HEK293 (cell line): Measurements from ENCODE around the gene IGFLR1.

Experiments
- GLI4 ChIP-seq: fragments of 450-650 bp; formaldehyde crosslinking; IDR thresholded peaks from 2 replicates; pipeline ENCODE4 v1.5.1; 2016; ENCODE audit warnings: missing biosample characterization, missing genetic modification characterization
- GLIS1 ChIP-seq: fragments of 450-650 bp; formaldehyde crosslinking; IDR thresholded peaks from 2 replicates; pipeline ENCODE4 v1.5.1; 2016; ENCODE audit warnings: missing biosample characterization, missing genetic modification characterization
- IKZF3 ChIP-seq: fragments of 450-650 bp; IDR thresholded peaks from 2 replicates; pipeline ENCODE4 v1.5.0; 2018; ENCODE audit warnings: missing biosample characterization, mild to moderate bottlenecking, missing genetic modification characterization, moderate library complexity
- KLF8 ChIP-seq: fragments of 450-650 bp; formaldehyde crosslinking; IDR thresholded peaks from 2 replicates; pipeline ENCODE4 v1.5.1; 2016; ENCODE audit warnings: missing biosample characterization, missing genetic modification characterization
- MEIS1 ChIP-seq: sonication (generic); formaldehyde crosslinking; IDR thresholded peaks from 2 replicates; pipeline ENCODE4 v1.8.1; 2022; ENCODE audit warnings: missing genetic modification reagents, mild to moderate bottlenecking, borderline replicate concordance
- RBAK ChIP-seq: fragments of 450-650 bp; formaldehyde crosslinking; IDR thresholded peaks from 2 replicates; pipeline ENCODE4 v1.5.1; 2016; ENCODE audit warnings: missing biosample characterization, missing genetic modification characterization
- WT1 ChIP-seq: fragments of 450-650 bp; formaldehyde crosslinking; IDR thresholded peaks from 2 replicates; pipeline ENCODE4 v1.5.1; 2016; ENCODE audit warnings: missing biosample characterization, missing genetic modification characterization
- ZBTB20 ChIP-seq: fragments of 450-650 bp; formaldehyde crosslinking; IDR thresholded peaks from 2 replicates; pipeline ENCODE4 v1.5.1; 2016; ENCODE audit warnings: missing biosample characterization, missing genetic modification characterization
- ZBTB7A ChIP-seq: fragments of 450-650 bp; formaldehyde crosslinking; IDR thresholded peaks from 2 replicates; pipeline ENCODE4 v1.5.1; 2016; ENCODE audit warnings: low read depth, missing biosample characterization, missing genetic modification characterization
- ZBTB8A ChIP-seq: fragments of 450-650 bp; formaldehyde crosslinking; IDR thresholded peaks from 2 replicates; pipeline ENCODE4 v1.5.1; 2016; ENCODE audit warnings: missing biosample characterization, missing genetic modification characterization
- ZFP3 ChIP-seq: fragments of 450-650 bp; formaldehyde crosslinking; IDR thresholded peaks from 2 replicates; pipeline ENCODE4 v1.5.1; 2016; ENCODE audit warnings: low read depth, missing biosample characterization, missing genetic modification characterization
- ZFP41 ChIP-seq: fragments of 450-650 bp; formaldehyde crosslinking; IDR thresholded peaks from 2 replicates; pipeline ENCODE4 v1.5.1; 2016; ENCODE audit warnings: missing biosample characterization, missing genetic modification characterization, borderline replicate concordance
- ZNF138 ChIP-seq: fragments of 450-650 bp; formaldehyde crosslinking; IDR thresholded peaks from 2 replicates; pipeline ENCODE4 v1.5.1; 2016; ENCODE audit warnings: missing biosample characterization, missing genetic modification characterization, borderline replicate concordance
- ZNF148 ChIP-seq: fragments of 450-650 bp; formaldehyde crosslinking; IDR thresholded peaks from 2 replicates; pipeline ENCODE4 v1.5.0; 2017; ENCODE audit warnings: missing biosample characterization, missing genetic modification characterization, borderline replicate concordance
- ZNF24 ChIP-seq: fragments of 450-650 bp; formaldehyde crosslinking; IDR thresholded peaks from 2 replicates; pipeline ENCODE4 v1.5.1; 2016; ENCODE audit warnings: missing biosample characterization, missing genetic modification characterization
- ZNF26 ChIP-seq: fragments of 450-650 bp; formaldehyde crosslinking; IDR thresholded peaks from 2 replicates; pipeline ENCODE4 v1.5.1; 2016; ENCODE audit warnings: missing biosample characterization, missing genetic modification characterization
- ZNF324 ChIP-seq: fragments of 450-650 bp; formaldehyde crosslinking; IDR thresholded peaks from 2 replicates; pipeline ENCODE4 v1.5.1; 2016; ENCODE audit warnings: missing biosample characterization, missing genetic modification characterization
- ZNF37A ChIP-seq: fragments of 450-650 bp; IDR thresholded peaks from 2 replicates; pipeline ENCODE4 v1.5.1; 2018; ENCODE audit warnings: missing biosample characterization, missing genetic modification characterization
- ZNF426 ChIP-seq: fragments of 450-650 bp; formaldehyde crosslinking; IDR thresholded peaks from 2 replicates; pipeline ENCODE4 v1.5.1; 2017; ENCODE audit warnings: missing biosample characterization, missing genetic modification characterization, mild to moderate bottlenecking, inconsistent platforms, moderate library complexity
- ZNF596 ChIP-seq: fragments of 450-650 bp; IDR thresholded peaks from 2 replicates; pipeline ENCODE4 v1.5.0; 2018; ENCODE audit warnings: missing biosample characterization, mild to moderate bottlenecking, missing genetic modification characterization, moderate library complexity
- ZNF76 ChIP-seq: fragments of 450-650 bp; formaldehyde crosslinking; IDR thresholded peaks from 2 replicates; pipeline ENCODE4; 2016; ENCODE audit warnings: low read depth, missing biosample characterization, missing genetic modification characterization, borderline replicate concordance
- ZNF768 ChIP-seq: fragments of 450-650 bp; formaldehyde crosslinking; IDR thresholded peaks from 2 replicates; pipeline ENCODE4 v1.5.1; 2018; ENCODE audit warnings: missing biosample characterization, mild to moderate bottlenecking, missing genetic modification characterization
- ZSCAN4 ChIP-seq: fragments of 450-650 bp; formaldehyde crosslinking; IDR thresholded peaks from 2 replicates; pipeline ENCODE4 v1.5.1; 2017; ENCODE audit warnings: missing biosample characterization, missing genetic modification characterization
- TF ChIP-seq, protein P1 (sequence below): fragments of 450-650 bp; formaldehyde crosslinking; IDR thresholded peaks from 2 replicates; pipeline ENCODE4 v1.5.1; 2016; ENCODE audit warnings: missing biosample characterization, missing genetic modification characterization
- TF ChIP-seq, protein P2 (sequence below): fragments of 450-650 bp; formaldehyde crosslinking; IDR thresholded peaks from 2 replicates; pipeline ENCODE4 v1.5.1; 2016; ENCODE audit warnings: missing biosample characterization, missing genetic modification characterization
- TF ChIP-seq, protein P3 (sequence below): fragments of 450-650 bp; formaldehyde crosslinking; IDR thresholded peaks from 2 replicates; pipeline ENCODE4 v1.5.1; 2016; ENCODE audit warnings: missing biosample characterization, missing genetic modification characterization
- TF ChIP-seq, protein P4 (sequence below): fragments of 450-650 bp; formaldehyde crosslinking; IDR thresholded peaks from 2 replicates; pipeline ENCODE4 v1.5.1; 2016; ENCODE audit warnings: missing biosample characterization, missing genetic modification characterization

The IGFLR1 gene

GRCh38 chr19:35740423-35741202 is 1.6 kb downstream of the IGFLR1 start (continued):
- TF ChIP-seq IKZF3 (peak; percentile 89), WT1 (tag by site-specific recombination) (peak; percentile 70; the same call in 1 of the 2 replicates), ZFP3 (tag by site-specific recombination) (no peak), GLIS1 (tag by site-specific recombination) (peak; percentile 96), ZNF324 (tag by site-specific recombination) (no peak; the same call in 1 of the 2 replicates), ZNF138 (no peak), ZNF24 (peak; percentile 46; the same call in 1 of the 2 replicates), ZNF76 (tag by site-specific recombination) (peak; percentile 47; the same call in 1 of the 2 replicates), MEIS1 (no peak), ZBTB20 (tag by site-specific recombination) (peak; percentile 97), ZFP41 (no peak), ZBTB7A (tag by site-specific recombination) (peak; percentile 93), GLI4 (tag by site-specific recombination) (no peak), ZNF768 (tag by site-specific recombination) (no peak), ZNF426 (tag by site-specific recombination) (no peak), KLF8 (tag by site-specific recombination) (peak; percentile 97), ZNF37A (no peak), ZNF26 (tag by site-specific recombination) (no peak), ZBTB8A (tag by site-specific recombination) (peak; percentile 97), RBAK (tag by site-specific recombination) (no peak), ZSCAN4 (tag by site-specific recombination) (no peak), ZNF596 (no peak), ZNF148 (tag by site-specific recombination) (no peak)
- TF ChIP-seq, protein P1, sequence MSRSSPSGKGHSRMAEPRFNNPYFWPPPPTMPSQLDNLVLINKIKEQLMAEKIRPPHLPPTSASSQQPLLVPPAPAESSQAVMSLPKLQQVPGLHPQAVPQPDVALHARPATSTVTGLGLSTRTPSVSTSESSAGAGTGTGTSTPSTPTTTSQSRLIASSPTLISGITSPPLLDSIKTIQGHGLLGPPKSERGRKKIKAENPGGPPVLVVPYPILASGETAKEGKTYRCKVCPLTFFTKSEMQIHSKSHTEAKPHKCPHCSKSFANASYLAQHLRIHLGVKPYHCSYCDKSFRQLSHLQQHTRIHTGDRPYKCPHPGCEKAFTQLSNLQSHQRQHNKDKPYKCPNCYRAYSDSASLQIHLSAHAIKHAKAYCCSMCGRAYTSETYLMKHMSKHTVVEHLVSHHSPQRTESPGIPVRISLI (tag by site-specific recombination), result no peak
- TF ChIP-seq, protein P2, sequence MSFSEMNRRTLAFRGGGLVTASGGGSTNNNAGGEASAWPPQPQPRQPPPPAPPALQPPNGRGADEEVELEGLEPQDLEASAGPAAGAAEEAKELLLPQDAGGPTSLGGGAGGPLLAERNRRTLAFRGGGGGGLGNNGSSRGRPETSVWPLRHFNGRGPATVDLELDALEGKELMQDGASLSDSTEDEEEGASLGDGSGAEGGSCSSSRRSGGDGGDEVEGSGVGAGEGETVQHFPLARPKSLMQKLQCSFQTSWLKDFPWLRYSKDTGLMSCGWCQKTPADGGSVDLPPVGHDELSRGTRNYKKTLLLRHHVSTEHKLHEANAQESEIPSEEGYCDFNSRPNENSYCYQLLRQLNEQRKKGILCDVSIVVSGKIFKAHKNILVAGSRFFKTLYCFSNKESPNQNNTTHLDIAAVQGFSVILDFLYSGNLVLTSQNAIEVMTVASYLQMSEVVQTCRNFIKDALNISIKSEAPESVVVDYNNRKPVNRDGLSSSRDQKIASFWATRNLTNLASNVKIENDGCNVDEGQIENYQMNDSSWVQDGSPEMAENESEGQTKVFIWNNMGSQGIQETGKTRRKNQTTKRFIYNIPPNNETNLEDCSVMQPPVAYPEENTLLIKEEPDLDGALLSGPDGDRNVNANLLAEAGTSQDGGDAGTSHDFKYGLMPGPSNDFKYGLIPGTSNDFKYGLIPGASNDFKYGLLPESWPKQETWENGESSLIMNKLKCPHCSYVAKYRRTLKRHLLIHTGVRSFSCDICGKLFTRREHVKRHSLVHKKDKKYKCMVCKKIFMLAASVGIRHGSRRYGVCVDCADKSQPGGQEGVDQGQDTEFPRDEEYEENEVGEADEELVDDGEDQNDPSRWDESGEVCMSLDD (tag by site-specific recombination), result peak; percentile 86
- TF ChIP-seq, protein P3, sequence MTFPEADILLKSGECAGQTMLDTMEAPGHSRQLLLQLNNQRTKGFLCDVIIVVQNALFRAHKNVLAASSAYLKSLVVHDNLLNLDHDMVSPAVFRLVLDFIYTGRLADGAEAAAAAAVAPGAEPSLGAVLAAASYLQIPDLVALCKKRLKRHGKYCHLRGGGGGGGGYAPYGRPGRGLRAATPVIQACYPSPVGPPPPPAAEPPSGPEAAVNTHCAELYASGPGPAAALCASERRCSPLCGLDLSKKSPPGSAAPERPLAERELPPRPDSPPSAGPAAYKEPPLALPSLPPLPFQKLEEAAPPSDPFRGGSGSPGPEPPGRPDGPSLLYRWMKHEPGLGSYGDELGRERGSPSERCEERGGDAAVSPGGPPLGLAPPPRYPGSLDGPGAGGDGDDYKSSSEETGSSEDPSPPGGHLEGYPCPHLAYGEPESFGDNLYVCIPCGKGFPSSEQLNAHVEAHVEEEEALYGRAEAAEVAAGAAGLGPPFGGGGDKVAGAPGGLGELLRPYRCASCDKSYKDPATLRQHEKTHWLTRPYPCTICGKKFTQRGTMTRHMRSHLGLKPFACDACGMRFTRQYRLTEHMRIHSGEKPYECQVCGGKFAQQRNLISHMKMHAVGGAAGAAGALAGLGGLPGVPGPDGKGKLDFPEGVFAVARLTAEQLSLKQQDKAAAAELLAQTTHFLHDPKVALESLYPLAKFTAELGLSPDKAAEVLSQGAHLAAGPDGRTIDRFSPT, result peak; percentile 59; the same call in 1 of the 2 replicates
- TF ChIP-seq, protein P4, sequence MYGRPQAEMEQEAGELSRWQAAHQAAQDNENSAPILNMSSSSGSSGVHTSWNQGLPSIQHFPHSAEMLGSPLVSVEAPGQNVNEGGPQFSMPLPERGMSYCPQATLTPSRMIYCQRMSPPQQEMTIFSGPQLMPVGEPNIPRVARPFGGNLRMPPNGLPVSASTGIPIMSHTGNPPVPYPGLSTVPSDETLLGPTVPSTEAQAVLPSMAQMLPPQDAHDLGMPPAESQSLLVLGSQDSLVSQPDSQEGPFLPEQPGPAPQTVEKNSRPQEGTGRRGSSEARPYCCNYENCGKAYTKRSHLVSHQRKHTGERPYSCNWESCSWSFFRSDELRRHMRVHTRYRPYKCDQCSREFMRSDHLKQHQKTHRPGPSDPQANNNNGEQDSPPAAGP (tag by site-specific recombination), result peak; percentile 43; the same call in 1 of the 2 replicates
